Body of pancreas (tissue), 4 donors: ENCODE data around the gene PITX2. TPM values are rescaled to one million over a fixed set of nuclear protein-coding genes. Genes with fewer than 3 reads are reported as not detected.

ENCODE experiments used
- ATAC-seq: fragments of 150-250 bp; one replicate; pipeline ENCODE4 v1.9.1; 2016
- DNase-seq, 4 donors: peaks; one replicate each; pipeline ENCODE4 v3.0.0-alpha.2; 2019
- H3K27ac ChIP-seq, 4 donors: fragments of 200-600 bp; sonication (generic); 1 replicate in 3 of 4; 2 replicates in 1 of 4; pipeline versions ENCODE4 v1.5.1 to v1.6.1; 2016 to 2019; ENCODE audit warnings: mild to moderate bottlenecking in 1 of 4, mixed read lengths in 1 of 4, moderate library complexity in 1 of 4
- H3K27me3 ChIP-seq, 2 donors: fragments of 200-600 bp; sonication (generic); one replicate each; pipeline ENCODE4 v1.6.0; 2016; ENCODE audit warnings: mild to moderate bottlenecking in 1 of 2
- H3K36me3 ChIP-seq, 2 donors: fragments of 200-600 bp; sonication (generic); replicated peaks in 1 of 2; 2 replicates each; pipeline ENCODE4 v1.5.1; 2016; ENCODE audit warnings: low read depth in 2 of 2; ENCODE audit not compliant: insufficient read depth in 1 of 2
- H3K4me1 ChIP-seq: fragments of 200-600 bp; sonication (generic); one replicate; pipeline ENCODE4 v1.6.0; 2016
- H3K4me3 ChIP-seq, 2 donors: fragments of 200-600 bp; sonication (generic); 1 replicate in 1 of 2; 2 replicates in 1 of 2; pipeline ENCODE4 v1.5.1; 2016 to 2019
- H3K9me3 ChIP-seq, 3 donors: fragments of 200-600 bp; sonication (generic); 1 replicate in 2 of 3; 2 replicates in 1 of 3; pipeline ENCODE4 v1.5.1; 2016
- CTCF ChIP-seq, 7 experiments: fragments of 450-650 bp in 4 of 7; fragments of 200-600 bp in 3 of 7; sonication (generic) in 3 of 7; IDR thresholded peaks; one replicate each; pipeline ENCODE4 v1.5.1; 2016 to 2019; ENCODE audit warnings: antibody characterized with exemption in 7 of 7
- POLR2A ChIP-seq, 3 donors: fragments of 450-650 bp; IDR thresholded peaks; one replicate each; pipeline ENCODE4 v1.6.1; 2016; ENCODE audit warnings: antibody characterized with exemption in 3 of 3, mild to moderate bottlenecking in 2 of 3
- WGBS, 2 donors: methylation state at CpG; one replicate each; pipeline ENCODE4 v1.1.5; 2017; 5-methylcytosine and 5-hydroxymethylcytosine counted together
- intact Hi-C: fragments of 100-400 bp; cut with DNase I; formaldehyde crosslinking; loops from one replicate; pipeline ENCODE4 v1.15.1; 2023
- total RNA-seq, 2 donors: library from RNA; depleted of rRNA; stranded (reverse); fragments of >200 nt; gene quantifications; one replicate each; pipeline ENCODE4 v1.1.0, GENCODE V29; 2016

Gene PITX2
- total RNA-seq, 2 donors from 2014 or later: not detected

- no peak for DNase-seq
- Histone ChIP-seq H3K27me3 (no peaks in the 10 kb centered on the region), H3K9me3 (no peaks in the 10 kb centered on the region), H3K4me1 (no peaks in the 10 kb centered on the region), H3K36me3 (no peaks in the 10 kb centered on the region), H3K4me3 (no peak overlapping the region), H3K27ac (no peak overlapping the region)
- ATAC-seq: no peak
- WGBS, 2 donors: 68 to 73% methylated on average over 1 of the region's 1 CpG
- intact Hi-C loops: no loop called here
- TF ChIP-seq CTCF (IDR thresholded peaks at IDR 0.05) (no peak), POLR2A (IDR thresholded peaks at IDR 0.05) (no peak)
Observed at GRCh38 chr4:110605077-110605476, 17.8 kb downstream of the PITX2 start.

- no peak overlapping the region for H3K4me3 ChIP-seq
- WGBS, 2 donors: 86 to 90% methylated on average over 2 of the region's 2 CpGs
- DNase-seq: no peak
- no peak overlapping the region for H3K27ac ChIP-seq
- H3K36me3 ChIP-seq: no peaks in the 10 kb centered on the region
- H3K9me3 ChIP-seq: no peaks in the 10 kb centered on the region
- no peak for ATAC-seq
- TF ChIP-seq CTCF (IDR thresholded peaks at IDR 0.05) (no peak), POLR2A (IDR thresholded peaks at IDR 0.05) (no peak)
- intact Hi-C loops: no loop called here
- no peaks in the 10 kb centered on the region for H3K27me3 ChIP-seq
- no peaks in the 10 kb centered on the region for H3K4me1 ChIP-seq
Observed at GRCh38 chr4:110602061-110602460, 20.8 kb downstream of the PITX2 start.

DNA sequence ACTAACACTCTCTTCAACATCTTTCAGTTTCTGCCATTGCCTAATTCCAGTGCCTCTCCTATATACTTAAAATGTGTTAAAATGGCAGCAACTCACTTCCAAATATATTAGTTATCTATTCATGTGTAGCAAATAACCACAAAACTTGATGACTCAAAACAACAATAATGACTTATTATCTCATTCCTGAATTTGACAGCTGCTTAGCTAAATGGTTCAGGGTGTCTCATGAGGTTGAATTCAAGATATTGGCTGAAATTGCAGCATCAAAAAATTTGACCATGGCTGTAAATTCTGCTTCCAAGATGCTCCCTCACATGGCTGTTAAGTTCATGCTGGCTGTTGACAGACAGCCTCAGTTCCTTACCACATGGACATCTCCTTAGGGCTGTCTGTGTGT is 25.3 kb downstream of the PITX2 start:
- H3K36me3 ChIP-seq: no peaks in the 10 kb centered on the region
- TF ChIP-seq CTCF (IDR thresholded peaks at IDR 0.05): no peak
- no peak for TF ChIP-seq POLR2A (IDR thresholded peaks at IDR 0.05)
- H3K4me1 ChIP-seq: no peaks in the 10 kb centered on the region
- ATAC-seq (no peak), DNase-seq (no peak)
- no peak overlapping the region for H3K4me3 ChIP-seq
- H3K27ac ChIP-seq: no peak overlapping the region
- no peaks in the 10 kb centered on the region for H3K27me3 ChIP-seq
- no peaks in the 10 kb centered on the region for H3K9me3 ChIP-seq
- intact Hi-C loops: no loop called here

DNA sequence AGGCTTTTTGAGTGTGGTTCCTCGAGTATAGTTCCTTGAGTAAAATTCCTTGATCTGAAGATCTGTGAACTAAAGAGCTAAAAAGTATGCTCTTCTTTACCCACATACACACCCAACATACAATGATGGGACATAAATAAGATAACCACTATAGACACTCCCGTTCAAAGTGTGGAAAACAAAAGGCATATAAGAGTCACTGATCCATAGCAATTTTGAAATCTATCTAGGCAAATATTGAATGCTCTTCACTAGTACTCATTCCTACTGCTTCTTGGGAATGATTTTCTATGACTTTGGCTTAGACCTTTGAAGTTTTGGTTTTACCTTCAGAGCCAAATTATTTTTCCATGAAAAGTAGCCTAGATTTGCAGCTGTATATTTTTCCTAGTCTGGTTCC is 26.4 kb downstream of the PITX2 start:
- intact Hi-C loops: no loop called here
- WGBS, 2 donors: 48 to 67% methylated on average over 2 of the region's 2 CpGs

More for the DNA sequence above, 26.4 kb downstream of the PITX2 start:
- TF ChIP-seq CTCF (IDR thresholded peaks at IDR 0.05) (no peak), POLR2A (IDR thresholded peaks at IDR 0.05) (no peak)
- no peaks in the 10 kb centered on the region for H3K9me3 ChIP-seq
- no peak overlapping the region for H3K4me3 ChIP-seq
- H3K4me1 ChIP-seq: no peaks in the 10 kb centered on the region
- H3K36me3 ChIP-seq: no peaks in the 10 kb centered on the region
- no peak for ATAC-seq
- DNase-seq: no peak
- H3K27ac ChIP-seq: no peak overlapping the region
- H3K27me3 ChIP-seq: no peaks in the 10 kb centered on the region
